GM18505 (cell line): Measurements from ENCODE around the gene PACS1.
A peak's percentile ranks its signal among the peaks of the same experiment; 100 is the strongest.
"Not testable (repeated sequence)": the region's sequence is repeated elsewhere in the genome, so short reads cannot be mapped to it uniquely, and the experiment has no call there.

Experiments
- ATAC-seq: cut with Tn5 transposase; IDR thresholded peaks from one replicate; pipeline ENCODE4 v1.9.1; 2021; ENCODE audit not compliant: unreplicated experiment
- POLR2A ChIP-seq: IDR thresholded peaks from 4 replicates; pipeline ENCODE4 v1.6.1; 2011; ENCODE audit warnings: borderline replicate concordance; ENCODE audit not compliant: insufficient read depth, insufficient read length; ENCODE audit errors: extremely low read depth

PACS1 gene

GRCh38 chr11:66069715-66070603 is at the start of gene PACS1:
Gene PACS1, plus strand, starts transcription at chr11:66070272. Its CDS starts 215 bp downstream, at chr11:66070487.
- ATAC-seq = peak; percentile 61

GRCh38 chr11:66020618-66021357 is 49.3 kb upstream of the PACS1 start:
- no peak for TF ChIP-seq POLR2A
- ATAC-seq = no peak

More at GRCh38 chr11:66069715-66070603, at the start of gene PACS1:
- TF ChIP-seq POLR2A = peak; percentile 63

GRCh38 chr11:66022401-66023185 is 47.5 kb upstream of the PACS1 start:
- TF ChIP-seq POLR2A = no peak
- no peak for ATAC-seq

GRCh38 chr11:66023186-66023440 is 47.0 kb upstream of the PACS1 start:
- ATAC-seq = not testable (repeated sequence)

- TF ChIP-seq POLR2A = no peak
- ATAC-seq = no peak
Observed at GRCh38 chr11:66026017-66026529, 44.0 kb upstream of the PACS1 start, which contains the start of gene CATSPER1. Gene CATSPER1, minus strand, starts transcription at chr11:66026479. Its CDS starts 100 bp downstream, at chr11:66026379.

GRCh38 chr11:66032957-66033735 is 36.9 kb upstream of the PACS1 start:
- no peak for TF ChIP-seq POLR2A
- ATAC-seq = no peak

- no peak for TF ChIP-seq POLR2A
- ATAC-seq = no peak
Observed at GRCh38 chr11:66035653-66036333, 34.3 kb upstream of the PACS1 start.

- no peak for TF ChIP-seq POLR2A
- no peak for ATAC-seq
Observed at GRCh38 chr11:66036334-66036710, 33.8 kb upstream of the PACS1 start.

- ATAC-seq = no peak
- TF ChIP-seq POLR2A = no peak
Observed at GRCh38 chr11:66037327-66037726, 32.7 kb upstream of the PACS1 start.

- no peak for ATAC-seq
- TF ChIP-seq POLR2A = no peak
Observed at GRCh38 chr11:66039765-66040164, 30.3 kb upstream of the PACS1 start.

- TF ChIP-seq POLR2A = no peak
- no peak for ATAC-seq
Observed at GRCh38 chr11:66042227-66042995, 27.7 kb upstream of the PACS1 start.
